Upper lobe of left lung (tissue), 4 donors: ENCODE data around the gene FMO2.

Source experiments
- POLR2A ChIP-seq, 4 donors: fragments of 450-650 bp; IDR thresholded peaks; one replicate each; pipeline ENCODE4 v1.5.1; 2016 to 2017; ENCODE audit warnings: antibody characterized with exemption in 4 of 4, mild to moderate bottlenecking in 2 of 4
- TF ChIP-seq, protein P1 (sequence below), 6 experiments: fragments of 450-650 bp in 4 of 6; fragments of 200-600 bp in 2 of 6; sonication (generic) in 2 of 6; IDR thresholded peaks; one replicate each; pipeline ENCODE4 v1.5.1; 2016 to 2019; ENCODE audit warnings: antibody characterized with exemption in 6 of 6

DNA sequence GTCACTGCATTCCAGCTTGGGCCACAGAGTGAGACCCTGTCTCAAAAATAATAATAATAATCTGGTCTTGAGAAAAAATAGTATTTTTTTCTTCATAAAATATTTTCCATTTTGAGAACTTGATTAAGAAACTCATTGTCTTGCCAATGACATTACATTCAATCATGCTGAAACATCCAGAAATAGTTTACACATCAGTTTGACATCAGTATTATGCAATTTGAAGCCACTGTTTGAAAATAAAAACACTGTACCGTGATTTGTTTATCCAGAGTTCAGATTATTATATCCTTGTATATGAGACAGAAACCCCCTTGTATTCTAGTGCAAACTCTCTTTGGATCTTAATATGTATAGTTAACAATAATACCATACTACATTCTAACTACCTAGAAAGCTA, 6.9 kb downstream of the FMO2 start:
- TF ChIP-seq, protein P1, sequence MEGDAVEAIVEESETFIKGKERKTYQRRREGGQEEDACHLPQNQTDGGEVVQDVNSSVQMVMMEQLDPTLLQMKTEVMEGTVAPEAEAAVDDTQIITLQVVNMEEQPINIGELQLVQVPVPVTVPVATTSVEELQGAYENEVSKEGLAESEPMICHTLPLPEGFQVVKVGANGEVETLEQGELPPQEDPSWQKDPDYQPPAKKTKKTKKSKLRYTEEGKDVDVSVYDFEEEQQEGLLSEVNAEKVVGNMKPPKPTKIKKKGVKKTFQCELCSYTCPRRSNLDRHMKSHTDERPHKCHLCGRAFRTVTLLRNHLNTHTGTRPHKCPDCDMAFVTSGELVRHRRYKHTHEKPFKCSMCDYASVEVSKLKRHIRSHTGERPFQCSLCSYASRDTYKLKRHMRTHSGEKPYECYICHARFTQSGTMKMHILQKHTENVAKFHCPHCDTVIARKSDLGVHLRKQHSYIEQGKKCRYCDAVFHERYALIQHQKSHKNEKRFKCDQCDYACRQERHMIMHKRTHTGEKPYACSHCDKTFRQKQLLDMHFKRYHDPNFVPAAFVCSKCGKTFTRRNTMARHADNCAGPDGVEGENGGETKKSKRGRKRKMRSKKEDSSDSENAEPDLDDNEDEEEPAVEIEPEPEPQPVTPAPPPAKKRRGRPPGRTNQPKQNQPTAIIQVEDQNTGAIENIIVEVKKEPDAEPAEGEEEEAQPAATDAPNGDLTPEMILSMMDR (IDR thresholded peaks at IDR 0.05) = no peak
- TF ChIP-seq POLR2A (IDR thresholded peaks at IDR 0.05) = no peak
